GM18868 (cell line): ENCODE data around the gene PDSS2.
"Not testable (repeated sequence)": the region's sequence is repeated elsewhere in the genome, so short reads cannot be mapped to it uniquely, and the experiment has no call there.

Source experiments
- ATAC-seq: cut with Tn5 transposase; IDR thresholded peaks from one replicate; pipeline ENCODE4 v1.9.1; 2021; ENCODE audit warnings: mild to moderate bottlenecking, moderate library complexity; ENCODE audit not compliant: unreplicated experiment

The PDSS2 gene

DNA sequence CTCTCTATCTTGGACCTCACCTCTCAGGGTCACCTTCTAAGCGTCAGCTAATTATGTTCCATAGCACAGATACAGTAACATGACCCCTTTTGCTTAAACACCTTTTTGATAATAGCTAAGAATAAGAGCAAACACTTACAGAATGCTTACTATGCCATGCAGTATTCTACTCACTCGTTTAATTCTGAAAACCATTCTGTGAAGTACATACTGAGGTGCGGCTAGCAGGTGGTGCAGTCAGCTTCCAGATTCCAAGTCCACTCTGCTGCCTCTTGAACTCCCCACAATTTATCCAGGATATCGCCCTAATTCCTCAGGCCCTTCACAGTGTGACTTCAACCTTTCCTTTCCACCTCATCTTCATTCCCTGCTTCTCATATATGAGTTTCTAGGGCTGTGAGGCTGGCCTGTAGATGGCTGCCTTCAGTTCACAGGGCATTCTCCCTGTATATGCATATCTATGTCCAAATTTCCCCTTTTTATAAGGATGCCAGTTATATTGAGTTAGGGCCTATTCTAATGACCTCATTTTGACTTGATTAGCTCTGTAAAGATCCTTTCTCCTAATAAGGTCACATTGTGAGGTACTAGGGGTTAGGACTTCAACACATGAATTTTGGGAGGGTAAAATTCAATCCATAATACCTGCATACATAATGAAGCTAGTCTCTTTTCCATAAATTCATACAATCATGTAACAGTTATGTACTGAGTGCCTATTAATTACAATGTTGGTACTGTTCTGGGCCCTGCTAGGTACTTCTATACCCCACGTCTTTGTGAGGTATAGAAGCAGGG lies 130.1 kb downstream of the PDSS2 start:
- no peak for ATAC-seq

- no peak for ATAC-seq
These were observed 131.3 kb downstream of the PDSS2 start for GRCh38 chr6:107328081-107328480.

DNA sequence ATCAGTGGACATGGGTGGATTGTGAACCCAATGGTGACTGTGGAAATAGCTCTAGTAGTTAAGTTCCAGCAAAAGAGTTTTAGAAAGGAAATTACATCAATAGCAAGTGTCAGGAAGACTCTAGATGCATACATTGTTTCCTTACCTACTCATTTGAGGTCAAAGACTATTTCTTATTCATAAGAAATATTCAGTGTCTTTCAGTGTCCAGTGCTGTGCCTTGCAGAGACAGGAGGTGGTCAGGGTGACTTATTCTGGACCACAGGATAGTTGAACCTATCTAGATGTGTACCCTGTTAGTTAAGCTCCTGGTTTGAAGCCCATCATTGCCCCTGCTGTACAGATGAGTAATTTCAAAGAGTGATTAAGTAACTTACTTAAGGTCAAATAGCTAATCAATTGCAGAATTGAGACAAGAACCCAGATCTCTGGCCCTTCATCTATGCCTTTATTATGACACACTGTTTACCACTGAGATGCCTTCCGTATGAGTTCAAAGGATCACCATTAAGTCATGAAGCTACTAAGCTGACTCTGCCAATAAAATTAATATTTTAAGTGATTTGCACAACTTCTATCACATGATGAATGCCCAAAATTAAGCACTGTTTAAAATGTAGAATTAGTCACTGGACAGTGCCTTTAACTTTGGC lies 136.1 kb downstream of the PDSS2 start:
- ATAC-seq, result no peak

DNA sequence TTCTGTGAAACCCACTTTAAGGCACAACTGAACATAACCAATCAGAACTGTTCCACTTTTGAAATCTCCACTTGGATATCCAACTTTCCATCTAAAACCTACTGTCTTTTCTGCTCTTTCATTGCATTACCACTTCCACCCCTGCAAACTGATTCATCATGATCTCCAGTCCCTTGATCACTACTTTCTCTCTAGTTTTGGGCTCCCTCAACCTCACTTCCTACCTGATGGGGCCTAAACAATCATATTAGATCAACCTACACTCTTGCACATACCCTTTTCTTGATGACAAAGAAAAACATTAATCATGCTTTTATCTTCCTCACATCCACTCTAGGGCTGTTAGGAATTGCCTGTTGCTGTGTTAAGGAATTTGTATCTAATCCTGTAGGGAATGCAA lies 137.6 kb downstream of the PDSS2 start:
- ATAC-seq, result no peak

DNA sequence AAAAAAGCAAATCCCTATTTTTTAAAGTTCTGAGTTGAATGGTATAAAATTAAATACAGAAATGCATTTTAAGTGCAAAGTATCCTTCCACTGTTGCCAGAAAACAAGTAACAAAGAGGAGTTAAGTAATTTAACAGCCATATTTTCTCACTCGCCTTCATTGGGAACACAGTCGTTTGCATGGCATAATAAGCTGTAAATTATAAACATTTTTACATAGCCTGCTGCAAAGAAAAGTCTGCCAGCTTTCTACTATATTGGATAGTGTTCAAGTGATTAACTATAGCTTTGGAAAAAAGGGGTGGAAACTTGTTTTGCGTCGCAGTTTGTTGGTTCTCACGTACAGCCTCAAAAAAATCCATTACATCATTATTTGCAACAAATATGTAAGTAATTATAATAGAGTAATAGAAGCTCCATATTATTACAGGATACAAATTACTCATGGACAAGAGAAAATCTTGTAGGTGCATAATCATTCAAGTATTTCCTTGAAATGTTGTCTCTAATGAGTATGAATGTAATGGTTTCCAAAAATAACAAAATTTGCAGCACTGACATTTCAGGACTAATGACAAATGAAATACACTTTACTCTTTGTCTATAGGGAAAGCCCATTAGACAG lies 139.3 kb downstream of the PDSS2 start:
- ATAC-seq, result no peak

DNA sequence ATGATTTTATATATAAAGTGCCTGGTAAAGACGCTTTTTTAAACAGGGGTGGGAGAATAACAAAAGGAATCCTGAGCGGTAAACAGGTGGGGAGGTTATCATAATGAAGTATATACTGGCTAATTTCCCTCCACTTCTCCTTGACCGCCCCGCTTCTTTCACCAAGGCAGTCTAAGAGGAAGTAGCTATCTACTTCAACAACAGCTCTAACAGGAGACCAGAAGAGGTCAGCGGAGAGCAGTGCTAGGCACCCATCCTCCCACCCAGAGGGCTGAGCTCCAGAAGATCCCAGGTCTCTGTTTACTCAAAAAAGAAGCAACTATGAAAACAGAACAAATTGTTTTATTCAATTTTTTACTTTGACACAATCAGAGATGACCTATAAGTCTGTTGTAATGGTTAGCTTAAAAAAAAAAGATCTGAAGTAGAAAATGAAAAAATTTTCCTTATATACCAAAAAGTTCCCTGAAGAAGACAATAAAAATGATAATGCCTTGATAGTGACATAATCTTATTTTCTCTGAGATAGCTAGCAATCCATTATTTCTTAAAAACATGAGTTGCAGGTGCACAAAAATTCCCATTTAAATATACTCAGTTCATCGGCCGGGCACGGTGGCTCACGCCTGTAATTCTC lies 141.1 kb downstream of the PDSS2 start:
- ATAC-seq, result peak; percentile 83

GRCh38 chr6:107315114-107315513 lies 144.2 kb downstream of the PDSS2 start:
- no peak for ATAC-seq

DNA sequence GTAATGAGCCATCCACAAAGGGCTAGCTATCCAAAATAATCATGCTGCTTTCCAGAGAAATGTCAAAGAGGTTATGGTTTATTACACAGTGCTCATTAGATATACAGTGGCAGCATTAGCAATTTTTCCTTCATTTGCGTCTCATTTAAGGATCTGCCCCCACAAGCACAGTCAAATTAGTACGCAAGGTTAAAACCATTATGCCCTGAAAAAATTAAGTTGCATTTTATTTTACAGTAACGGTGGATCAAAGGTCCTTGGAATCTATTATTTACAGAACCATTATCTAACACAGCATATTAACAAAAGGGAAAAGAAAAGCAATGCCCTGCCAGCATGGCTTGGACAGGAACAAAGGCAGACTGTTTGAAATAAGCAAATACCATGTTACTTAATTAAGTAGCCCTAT lies 144.8 kb downstream of the PDSS2 start:
- no peak for ATAC-seq

DNA sequence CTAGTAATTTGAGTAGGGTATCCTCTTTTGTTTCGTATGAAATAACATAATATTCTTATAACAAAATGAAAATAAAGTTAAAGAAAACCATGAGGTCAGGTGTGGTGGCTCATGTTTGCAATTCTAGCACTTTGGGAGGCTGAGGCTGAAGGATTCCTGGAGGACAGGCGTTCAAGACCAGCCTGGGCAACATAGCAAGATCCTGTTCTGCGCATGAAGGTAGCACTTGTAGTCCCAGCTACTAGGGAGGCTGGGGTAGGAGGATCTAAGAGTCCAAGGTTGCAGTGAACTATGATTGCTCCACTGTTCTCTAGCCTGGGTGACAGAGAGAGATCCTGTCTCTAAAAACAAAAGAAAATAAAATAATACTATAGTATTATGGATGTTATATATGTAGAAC lies 145.6 kb downstream of the PDSS2 start:
- ATAC-seq, result no peak

DNA sequence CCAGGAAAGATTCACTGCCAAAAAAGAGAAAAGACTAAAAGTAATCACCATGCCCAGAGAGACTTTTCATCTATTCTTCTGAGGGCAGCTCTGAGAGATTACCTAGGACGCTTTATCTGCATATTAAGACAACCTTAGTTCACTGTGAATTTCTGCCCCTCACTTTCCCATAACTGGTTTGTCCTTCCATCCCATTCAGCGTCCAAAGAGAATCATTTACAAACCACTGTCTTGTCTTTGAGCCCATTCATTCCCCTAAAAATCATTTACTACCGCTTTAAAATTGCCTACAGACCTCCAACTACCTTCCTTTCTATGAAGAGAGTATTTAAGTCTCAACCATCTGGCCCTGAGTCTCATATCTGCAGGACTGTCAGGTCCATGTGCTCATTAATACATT lies 149.0 kb downstream of the PDSS2 start:
- ATAC-seq, result no peak

DNA sequence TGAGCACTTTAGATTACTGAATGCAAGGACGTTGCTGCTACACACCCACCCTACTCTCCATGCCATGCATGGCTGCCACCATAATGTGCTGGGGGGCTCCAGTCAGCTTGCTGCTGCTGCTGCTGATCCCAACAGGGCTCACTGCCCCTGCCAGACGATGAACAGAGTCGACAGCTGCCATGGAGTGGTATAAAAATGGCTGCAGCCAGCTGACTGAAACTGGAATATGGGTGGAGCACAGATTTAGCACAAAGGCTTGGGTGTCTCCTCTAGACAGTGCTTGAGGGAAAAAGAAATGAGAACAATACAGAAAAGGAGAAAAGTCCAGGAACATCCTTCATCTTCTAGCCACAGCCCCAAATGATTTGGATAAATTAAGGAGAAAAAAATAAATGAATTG lies 150.7 kb downstream of the PDSS2 start:
- ATAC-seq, result no peak

DNA sequence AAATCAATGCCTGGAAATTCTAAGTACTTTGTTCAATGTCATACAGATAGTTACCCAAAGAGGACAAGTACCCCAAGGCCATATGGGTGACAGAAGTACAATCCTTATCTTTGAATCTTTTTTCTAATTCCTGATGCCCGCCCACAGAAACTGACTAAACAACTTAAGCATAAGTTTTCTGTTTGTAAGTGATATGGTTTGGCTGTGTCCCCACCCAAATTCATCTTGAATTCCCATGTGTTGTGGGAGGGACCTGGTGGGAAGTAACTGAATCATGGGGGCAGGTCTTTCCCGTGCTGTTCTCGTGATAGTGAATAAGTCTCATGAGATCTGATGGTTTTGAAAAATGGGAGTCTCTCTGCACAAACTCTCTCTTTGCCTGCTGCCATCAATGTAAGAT lies 153.4 kb downstream of the PDSS2 start:
- ATAC-seq, result not testable (repeated sequence)

DNA sequence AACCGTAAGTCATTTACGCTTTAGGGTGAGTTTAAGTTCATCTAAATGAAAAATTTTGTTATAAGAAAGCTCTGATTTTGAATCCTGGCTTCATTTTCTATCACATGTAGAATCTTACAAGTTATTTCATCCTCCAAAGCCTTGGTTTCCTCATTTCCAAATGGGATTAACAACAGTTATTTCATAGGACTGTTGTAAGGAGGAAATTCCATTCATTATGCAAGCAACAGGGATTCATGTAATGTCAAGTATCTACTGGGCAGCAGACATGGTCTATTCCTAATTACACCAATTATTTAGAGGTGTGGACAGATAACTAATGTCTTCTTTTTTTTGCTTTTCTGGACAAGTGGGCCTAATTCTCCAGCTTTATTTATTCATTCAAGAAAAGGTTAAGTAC lies 154.0 kb downstream of the PDSS2 start:
- ATAC-seq, result no peak

DNA sequence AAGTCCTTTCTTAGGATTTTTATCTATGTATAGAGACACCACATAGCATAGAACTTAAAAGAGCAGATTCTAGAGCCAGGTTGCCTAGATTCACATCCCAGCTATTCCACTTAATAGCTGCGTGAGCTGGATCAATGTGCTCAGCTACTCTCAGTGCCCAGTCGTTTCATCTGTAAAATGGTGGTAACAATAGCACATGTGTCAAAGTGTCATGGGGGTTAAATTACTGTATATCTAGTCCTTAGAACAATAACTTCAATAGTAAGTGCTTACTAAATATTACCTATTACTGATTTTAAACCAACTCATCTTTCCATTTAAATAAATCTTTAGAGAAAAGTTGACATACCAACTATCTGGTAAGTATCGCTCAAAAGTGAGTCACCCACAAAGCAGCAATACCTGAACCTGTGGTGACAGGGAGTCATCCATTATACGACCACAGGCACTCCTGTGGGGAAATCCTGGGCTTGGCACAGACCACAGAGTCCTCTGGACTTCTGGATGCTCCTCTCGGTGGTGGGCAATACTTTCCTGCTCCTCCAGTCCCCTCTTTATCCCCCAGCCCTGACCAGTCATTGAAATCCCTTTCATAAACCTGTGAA lies 154.8 kb downstream of the PDSS2 start:
- no peak for ATAC-seq

DNA sequence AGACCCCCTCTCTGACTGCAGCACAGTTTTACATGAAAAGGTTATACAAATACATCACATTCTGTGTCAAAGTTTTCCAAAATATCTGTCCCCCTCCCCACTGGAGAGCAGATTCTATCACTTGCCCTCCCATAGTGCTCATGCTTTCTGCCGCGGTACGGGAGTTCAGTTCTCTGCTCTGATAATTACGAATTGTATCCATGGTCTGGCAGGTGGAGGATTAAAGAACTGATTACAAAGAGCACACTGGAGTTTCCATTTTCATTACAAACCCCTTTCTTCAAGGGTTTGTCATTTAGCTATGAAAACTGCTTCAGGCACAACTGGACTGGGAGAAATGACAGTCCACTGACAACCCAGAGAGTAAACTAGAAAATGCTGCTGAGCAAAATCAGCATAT lies 166.0 kb downstream of the PDSS2 start:
- no peak for ATAC-seq

DNA sequence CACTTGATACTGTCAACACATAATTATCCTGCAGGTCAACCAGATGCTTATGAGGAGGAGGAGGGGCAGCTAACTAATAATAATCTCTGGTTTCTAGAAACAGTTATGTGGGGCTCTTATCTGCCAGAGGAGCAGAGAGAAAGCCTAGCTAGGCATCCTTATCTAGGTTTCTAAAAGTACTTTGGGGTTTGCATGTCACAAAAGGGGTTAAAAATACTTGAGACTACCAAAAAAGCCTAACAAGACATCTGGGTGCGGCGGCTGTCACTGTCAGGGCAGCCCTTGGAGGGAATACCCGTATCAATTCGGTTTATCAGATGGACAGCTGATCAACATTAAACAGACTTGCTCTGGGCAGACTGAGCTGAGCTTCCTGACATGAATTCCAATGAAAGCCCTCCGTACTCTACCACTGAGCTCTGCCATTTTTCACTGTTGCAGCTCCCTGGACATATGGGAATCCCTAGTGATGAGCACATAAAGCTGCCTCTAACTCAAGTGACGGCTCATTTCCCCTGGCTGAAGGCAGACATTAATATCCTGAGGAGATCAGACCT lies 166.6 kb downstream of the PDSS2 start:
- ATAC-seq, result no peak

DNA sequence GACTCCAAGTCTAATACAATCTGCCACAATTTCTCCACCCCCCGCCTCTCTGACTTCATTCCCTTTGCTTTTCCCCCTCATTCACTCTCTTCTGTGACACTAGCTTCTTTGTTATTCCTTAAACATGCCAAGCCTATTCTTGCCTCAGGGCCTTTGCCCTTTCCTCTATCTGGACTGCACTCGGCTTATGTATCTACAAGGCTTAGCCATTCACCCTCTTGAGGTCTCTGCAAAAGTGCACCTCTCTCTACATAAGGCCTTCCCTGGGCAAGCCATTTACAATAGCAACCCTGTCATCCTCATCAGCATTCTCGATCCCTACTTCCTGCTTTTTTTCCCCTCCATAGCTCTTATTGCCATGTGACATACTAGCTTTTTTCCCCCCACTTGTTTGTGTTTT lies 168.9 kb downstream of the PDSS2 start:
- no peak for ATAC-seq

GRCh38 chr6:107289258-107289657 lies 170.1 kb downstream of the PDSS2 start:
- not testable (repeated sequence) for ATAC-seq

GRCh38 chr6:107285683-107286082 lies 173.7 kb downstream of the PDSS2 start:
- not testable (repeated sequence) for ATAC-seq

DNA sequence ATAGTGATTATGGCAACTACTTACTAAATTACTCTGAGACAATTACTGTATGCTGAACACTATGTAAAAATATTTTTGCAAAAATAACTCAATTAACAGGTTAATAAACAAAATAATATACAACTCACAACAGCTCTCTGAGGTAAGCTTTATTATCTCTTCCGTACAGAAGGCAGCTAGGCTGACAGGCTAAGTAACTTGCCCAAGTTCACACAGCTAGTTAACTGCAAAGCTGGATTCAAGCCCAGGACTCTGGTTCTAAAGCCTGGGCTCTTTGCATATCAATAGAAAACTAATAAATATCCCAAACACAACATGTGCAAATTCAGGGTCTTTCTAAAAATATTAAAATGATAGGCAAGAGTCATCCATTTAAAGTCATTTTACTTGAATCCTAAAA lies 174.6 kb downstream of the PDSS2 start:
- no peak for ATAC-seq

GRCh38 chr6:107280791-107281190 lies 178.6 kb downstream of the PDSS2 start:
- no peak for ATAC-seq
